Activated CD8-positive, alpha-beta memory T cell treated with anti-CD3 and anti-CD28 coated beads for 36 hours (primary cell): ENCODE measurements around the gene ZNF681. TPM values are rescaled to one million over a fixed set of nuclear protein-coding genes. Genes with fewer than 3 reads are reported as not detected.
"Not testable (repeated sequence)": the region's sequence is repeated elsewhere in the genome, so short reads cannot be mapped to it uniquely, and the experiment has no call there.

ENCODE experiments used
- CTCF ChIA-PET: fragments of 350-600 bp; sonication (Branson Sonifier 250); formaldehyde crosslinking; loops from one replicate; lab custom pipeline; 2021; ENCODE audit warnings: antibody characterized with exemption; lab: Charles Lee
- POLR2A ChIA-PET: fragments of 350-600 bp; sonication (Branson Sonifier 250); formaldehyde crosslinking; loops from one replicate; lab custom pipeline; 2021; ENCODE audit warnings: antibody characterized with exemption; lab: Charles Lee
- total RNA-seq, 2 experiments: library from RNA; stranded (reverse); gene quantifications; one replicate each; pipeline ENCODE4 v1.2.3, GENCODE V29; 2021

The ZNF681 gene
- 1 to 10 TPM; 4.2 to 5.5 TPM for total RNA-seq

- POLR2A ChIA-PET, result interaction anchor here (0.6 to 1.8 kb wide), 6 partner anchors 40 to 485 kb away, joined by 3 to 16 read pairs (median 4); partner anchors contain the start of genes ZNF675 and ZNF726
Observed at GRCh38 chr19:23758187-23759074, at the start of gene ZNF681. TSS of gene ZNF681 (minus strand) at chr19:23758891. CDS start at chr19:23758749, 142 bp downstream.

DNA sequence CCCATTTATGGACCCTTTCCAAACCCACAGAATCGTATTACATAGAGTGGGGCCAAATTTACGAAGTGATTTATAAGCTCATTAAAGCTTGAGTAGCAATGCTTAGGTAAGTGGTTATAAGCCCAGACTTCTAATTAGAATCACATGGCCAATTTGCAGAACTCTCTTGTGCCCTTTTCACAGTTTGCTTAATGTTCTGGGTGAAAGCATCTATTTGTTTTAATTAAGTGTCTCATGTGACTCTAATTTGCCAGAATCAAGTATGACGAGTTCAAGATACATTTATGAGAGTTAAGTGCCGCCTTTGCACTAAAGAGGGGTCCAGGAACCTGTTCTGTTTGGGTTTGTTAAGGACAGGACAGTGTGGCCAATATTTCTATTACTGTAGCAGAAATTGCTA lies 46.0 kb upstream of the ZNF681 start:
- ChIA-PET POLR2A (no interaction called here), CTCF (no interaction called here)

More at GRCh38 chr19:23758187-23759074, at the start of gene ZNF681:
- CTCF ChIA-PET, result interaction anchor here (1.6 kb wide), 1 partner anchor 72 kb away, joined by 10 read pairs; the partner anchor contains the start of gene ZNF675

DNA sequence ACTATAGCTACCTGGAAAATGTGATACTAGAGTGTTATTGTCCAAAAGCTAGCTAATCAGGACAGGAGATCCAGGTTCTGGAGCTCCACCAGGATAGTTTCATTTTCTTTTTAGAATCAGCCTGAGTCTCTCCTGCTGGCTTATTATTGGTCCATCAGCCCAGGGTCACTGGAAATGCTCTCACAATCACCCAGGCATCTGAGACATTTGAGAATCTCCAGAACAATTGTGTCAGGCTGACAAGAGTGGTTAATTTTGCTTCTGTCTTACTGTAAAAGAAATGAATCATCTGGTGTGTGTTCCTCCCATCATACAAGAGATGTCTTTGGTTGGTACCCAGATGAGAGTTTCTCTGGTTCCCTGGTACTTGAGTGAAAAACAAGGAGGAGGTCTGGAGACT lies 43.6 kb upstream of the ZNF681 start:
- POLR2A ChIA-PET, result no interaction called here

DNA sequence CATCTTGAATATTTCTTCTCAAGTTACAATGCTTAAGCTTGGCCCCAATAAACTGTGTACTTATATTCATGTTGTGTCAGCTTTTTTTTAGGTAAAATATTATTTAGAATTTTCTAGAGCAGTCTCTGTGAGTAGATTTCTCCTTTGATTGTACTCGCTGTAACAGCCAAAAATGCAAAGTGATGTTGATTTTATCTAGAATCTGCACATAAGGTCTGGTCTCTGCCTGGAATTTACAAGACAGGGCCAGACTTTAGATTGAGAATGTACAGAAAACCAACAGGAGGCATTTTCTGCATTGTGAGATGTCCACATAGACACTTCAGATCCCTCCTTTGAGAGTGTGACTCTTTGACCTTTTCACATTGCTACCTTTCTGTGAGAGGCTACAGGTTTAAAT lies 43.1 kb upstream of the ZNF681 start:
- POLR2A ChIA-PET, result no interaction called here
- CTCF ChIA-PET, result no interaction called here

More for the DNA sequence above, 43.6 kb upstream of the ZNF681 start:
- CTCF ChIA-PET, result no interaction called here

- CTCF ChIA-PET, result no interaction called here
- POLR2A ChIA-PET, result no interaction called here
Observed at GRCh38 chr19:23800868-23801267, 42.2 kb upstream of the ZNF681 start.

DNA sequence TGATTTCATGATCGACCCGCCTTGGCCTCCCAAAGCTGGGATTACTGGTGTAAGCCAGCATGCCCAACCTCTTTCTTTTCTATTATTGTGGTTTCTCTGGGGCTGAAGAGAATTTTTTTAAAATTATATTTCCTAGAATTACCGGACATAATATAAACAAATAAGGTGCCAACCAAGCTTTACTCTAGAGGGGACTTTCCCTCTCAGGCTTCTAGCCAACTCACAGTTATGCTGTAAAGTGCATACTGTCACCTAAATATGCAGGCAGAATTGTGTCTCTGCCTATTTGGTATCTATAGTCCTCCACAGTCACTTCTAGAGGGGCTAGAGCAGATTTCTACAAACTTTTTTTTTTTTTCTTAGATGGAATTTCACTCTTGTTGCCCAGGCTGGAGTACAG lies 41.6 kb upstream of the ZNF681 start:
- POLR2A ChIA-PET, result no interaction called here
- CTCF ChIA-PET, result interaction anchor here (0.6 kb wide), 1 partner anchor 696 kb away, joined by 3 read pairs; no protein-coding TSS in a partner anchor

- CTCF ChIA-PET, result no interaction called here
- POLR2A ChIA-PET, result interaction anchor here (1.2 kb wide), 1 partner anchor 41 kb away, joined by 3 read pairs; the partner anchor contains the start of gene ZNF681
Observed at GRCh38 chr19:23799321-23799720, 40.6 kb upstream of the ZNF681 start.

GRCh38 chr19:23795462-23795861 lies 36.8 kb upstream of the ZNF681 start:
- ChIA-PET CTCF (no interaction called here), POLR2A (no interaction called here)

GRCh38 chr19:23792784-23793183 lies 34.1 kb upstream of the ZNF681 start:
- POLR2A ChIA-PET, result no interaction called here
- CTCF ChIA-PET, result no interaction called here

DNA sequence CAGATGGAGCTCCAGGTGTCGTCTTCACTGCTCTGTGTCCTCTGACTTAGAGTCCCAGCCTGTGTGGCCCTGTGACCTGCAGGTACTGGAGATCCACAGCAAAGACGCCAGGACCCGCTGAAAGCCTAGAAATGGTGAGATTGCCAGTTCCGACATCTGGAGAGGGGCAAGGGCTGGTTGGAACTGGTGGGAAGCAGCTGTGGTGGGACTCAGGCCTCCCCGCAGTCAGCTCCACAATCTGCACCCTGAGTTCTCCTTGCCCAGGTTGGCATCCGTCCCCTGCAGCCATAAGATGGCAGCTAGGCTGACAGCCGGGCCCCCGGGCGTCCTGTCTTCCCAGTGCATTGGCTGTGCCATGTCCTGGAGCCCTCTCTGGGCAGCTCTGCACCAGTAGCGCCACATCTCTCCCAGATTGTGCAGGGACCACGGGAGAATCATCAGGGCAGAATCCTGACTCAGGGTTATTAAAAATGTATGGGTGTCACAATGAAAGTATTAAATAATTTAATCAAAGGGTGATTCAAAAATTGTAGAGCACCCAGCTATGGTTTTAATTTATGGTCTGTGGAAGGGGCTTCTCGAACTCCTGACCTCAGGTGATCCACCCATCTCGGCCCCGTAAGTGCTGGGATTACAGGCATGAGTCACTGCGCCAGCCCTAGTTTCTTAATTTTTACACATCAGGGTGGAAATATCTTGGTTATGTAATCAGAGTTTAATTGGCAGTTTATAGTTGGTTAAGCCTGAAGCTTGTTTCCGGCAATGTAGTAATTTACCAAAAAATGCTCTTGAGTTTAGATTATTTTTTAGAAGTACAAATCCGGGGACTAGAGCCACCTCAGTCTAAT lies 32.2 kb upstream of the ZNF681 start:
- ChIA-PET POLR2A (no interaction called here), CTCF (no interaction called here)

GRCh38 chr19:23789246-23789645 lies 30.6 kb upstream of the ZNF681 start:
- ChIA-PET POLR2A (no interaction called here), CTCF (no interaction called here)

GRCh38 chr19:23788411-23788810 lies 29.7 kb upstream of the ZNF681 start:
- ChIA-PET CTCF (no interaction called here), POLR2A (no interaction called here)

DNA sequence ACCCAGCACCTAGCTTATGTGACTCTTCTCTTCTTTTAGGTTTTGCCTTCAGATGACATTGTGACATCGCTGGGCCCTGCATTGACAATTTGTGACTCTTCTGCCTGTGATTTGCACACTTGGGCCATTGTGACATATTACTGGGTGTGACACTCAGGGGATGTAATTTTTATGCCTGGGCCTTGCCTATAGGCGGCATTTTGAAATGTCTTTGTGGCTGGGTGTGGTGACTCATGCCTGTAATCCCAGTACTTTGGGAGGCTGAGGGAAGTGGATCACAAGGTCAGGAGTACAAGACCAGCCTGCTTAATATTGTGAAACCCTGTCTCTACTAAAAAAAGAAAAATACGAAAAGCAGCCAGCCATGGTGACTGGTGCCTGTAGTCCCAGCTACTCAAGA lies 28.4 kb upstream of the ZNF681 start:
- ChIA-PET POLR2A (no interaction called here), CTCF (no interaction called here)

- ChIA-PET CTCF (no interaction called here), POLR2A (no interaction called here)
Observed at GRCh38 chr19:23785982-23786381, 27.3 kb upstream of the ZNF681 start.

GRCh38 chr19:23784274-23784673 lies 25.6 kb upstream of the ZNF681 start:
- ChIA-PET CTCF (no interaction called here), POLR2A (no interaction called here)

DNA sequence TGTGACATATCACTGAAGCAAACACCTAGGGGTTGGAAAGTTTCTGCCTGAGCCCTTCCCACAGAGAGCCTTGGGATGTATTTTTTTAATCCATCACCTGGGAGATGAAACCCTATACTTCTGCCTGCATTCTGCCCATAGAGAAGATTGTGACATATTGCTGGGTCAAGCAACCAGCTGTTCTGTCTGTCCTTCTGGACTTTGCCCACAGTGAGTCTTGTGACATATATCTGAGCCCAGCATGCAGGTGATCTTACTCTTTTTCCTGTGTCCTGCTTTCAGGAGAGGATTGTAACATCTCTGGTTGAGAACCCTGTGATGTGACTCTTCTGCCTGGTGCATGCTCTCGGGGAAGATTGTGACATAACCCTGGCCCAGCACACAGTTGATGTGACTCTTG lies 24.9 kb upstream of the ZNF681 start:
- CTCF ChIA-PET, result no interaction called here
- POLR2A ChIA-PET, result no interaction called here

DNA sequence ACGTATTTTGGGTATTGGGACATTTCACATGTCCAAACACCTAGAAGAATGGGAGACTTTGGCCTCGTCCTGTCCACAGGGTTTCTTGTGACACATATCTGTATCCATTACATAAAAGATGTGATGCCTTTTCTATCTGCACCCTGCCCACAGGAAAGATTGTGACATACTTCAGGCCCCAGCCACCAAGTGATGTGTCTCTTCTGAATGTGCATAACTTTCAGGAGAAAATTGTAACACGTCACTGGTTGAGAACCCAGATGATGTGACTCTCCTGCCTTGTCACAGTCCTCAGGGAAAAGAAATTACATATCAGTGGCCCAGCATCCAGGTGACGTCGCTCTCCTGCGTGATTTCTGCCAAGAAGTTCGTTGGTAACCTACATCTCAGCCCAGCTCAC lies 21.0 kb upstream of the ZNF681 start:
- CTCF ChIA-PET, result no interaction called here

GRCh38 chr19:23778566-23778965 lies 19.9 kb upstream of the ZNF681 start:
- POLR2A ChIA-PET, result no interaction called here
- CTCF ChIA-PET, result interaction anchor here (0.7 kb wide), 2 partner anchors 30 to 605 kb away, joined by 3 to 4 read pairs; no protein-coding TSS in a partner anchor

More for the DNA sequence above, 21.0 kb upstream of the ZNF681 start:
- POLR2A ChIA-PET, result no interaction called here

GRCh38 chr19:23778036-23778435 lies 19.3 kb upstream of the ZNF681 start:
- CTCF ChIA-PET, result interaction anchor here (0.7 kb wide), 2 partner anchors 30 to 606 kb away, joined by 3 to 4 read pairs; no protein-coding TSS in a partner anchor
- POLR2A ChIA-PET, result not testable (repeated sequence)

DNA sequence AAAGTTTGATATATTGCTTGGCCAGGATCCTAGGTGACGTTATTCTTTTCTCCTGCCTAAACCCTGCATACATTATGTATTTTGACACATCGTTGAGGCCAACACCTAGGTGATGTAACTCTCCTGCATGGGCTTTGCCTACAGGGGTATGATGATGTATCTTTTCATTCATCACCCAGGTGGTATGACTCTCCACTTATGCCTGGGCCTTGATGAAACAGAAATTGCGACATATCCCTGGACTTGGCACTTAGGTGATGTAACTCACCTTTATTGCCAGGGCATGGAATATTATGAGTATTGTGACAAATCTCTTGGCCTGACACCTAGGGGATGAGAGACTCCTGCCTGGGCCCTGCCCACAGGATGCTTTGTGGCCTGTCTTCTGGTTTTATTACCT lies 18.5 kb upstream of the ZNF681 start:
- POLR2A ChIA-PET, result no interaction called here
- CTCF ChIA-PET, result no interaction called here
